K562 (cell line): ENCODE data around the gene GIT2. TPM values are rescaled to one million over a fixed set of nuclear protein-coding genes. Genes with fewer than 3 reads are reported as not detected.
A peak's percentile ranks its signal among the peaks of the same experiment; 100 is the strongest.

Experiments
- EP400 ChIP-seq: fragments of 450-650 bp; IDR thresholded peaks from 2 replicates; pipeline ENCODE4 v1.6.1; 2017; ENCODE audit warnings: antibody characterized with exemption, mild to moderate bottlenecking, moderate library complexity
- FOXA3 ChIP-seq, 2 experiments: fragments of 450-650 bp in 1 of 2; sonication (generic) in 1 of 2; formaldehyde crosslinking; IDR thresholded peaks in 1 of 2; conservative IDR thresholded peaks in 1 of 2; 2 replicates each; pipeline versions ENCODE4 v1.4.0 to v1.8.0; 2020 to 2022; ENCODE audit warnings: mild to moderate bottlenecking in 2 of 2, missing genetic modification reagents in 1 of 2
- FOXK2 ChIP-seq, 2 experiments: fragments of 450-650 bp; IDR thresholded peaks in 1 of 2; conservative IDR thresholded peaks in 1 of 2; 2 replicates each; pipeline ENCODE4 v1.6.1; 2016; ENCODE audit warnings: low read depth in 2 of 2, mild to moderate bottlenecking in 1 of 2
- GATAD2A ChIP-seq: fragments of 450-650 bp; IDR thresholded peaks from 2 replicates; pipeline ENCODE4 v1.6.1; 2017
- STAT5A ChIP-seq: IDR thresholded peaks from 2 replicates; pipeline ENCODE4 v1.6.1; 2012; ENCODE audit warnings: low read length, inconsistent platforms, borderline replicate concordance
- TAF7 ChIP-seq: fragments of 450-650 bp; IDR thresholded peaks from 2 replicates; pipeline ENCODE4 v1.6.1; 2016; ENCODE audit warnings: missing genetic modification characterization, missing compliant biosample characterization
- TCFL5 ChIP-seq: fragments of 250-450 bp; sonication (Bioruptor Pico); conservative IDR thresholded peaks from 2 replicates; pipeline ENCODE4 v1.6.1; 2021; ENCODE audit warnings: mild to moderate bottlenecking, moderate library complexity, matching md5 sums
- ZNF232 ChIP-seq: sonication (generic); formaldehyde crosslinking; IDR thresholded peaks from 2 replicates; pipeline ENCODE4 v1.8.0; 2022; ENCODE audit warnings: mild to moderate bottlenecking, missing genetic modification reagents
- ZNF24 ChIP-seq: fragments of 450-650 bp; IDR thresholded peaks from 2 replicates; pipeline ENCODE4 v1.6.1; 2016
- ZNF263 ChIP-seq: sonication (generic); formaldehyde crosslinking; IDR thresholded peaks from 2 replicates; pipeline ENCODE4 v1.8.0; 2022; ENCODE audit warnings: mild to moderate bottlenecking, missing genetic modification reagents, borderline replicate concordance
- polyA plus RNA-seq, 8 experiments: library from polyadenylated mRNA; depleted of rRNA in 4 of 8; stranded (reverse) in 5 of 8; unstranded in 3 of 8; fragments of >200 nt; fragmentation: Nextera tagmentation in 2 of 8; fragmentation: Illumina TruSeq in 1 of 8; extraction: Ambion mirVana in 2 of 8; extraction: Trizol in 1 of 8; gene quantifications; 2 replicates each; pipeline versions ENCODE4 v1.2.1 to v1.2.3, GENCODE V29; 2011 to 2014; ENCODE audit warnings: inconsistent platforms in 1 of 8, missing spikeins in 1 of 8
- total RNA-seq, 7 experiments: library from RNA; depleted of rRNA in 6 of 7; stranded (reverse); fragments of >200 nt in 6 of 7; fragmentation: Illumina TruSeq in 2 of 7; extraction: Trizol in 2 of 7; gene quantifications; 2 replicates each; pipeline versions ENCODE4 v1.2.1 to v1.2.3, GENCODE V29; 2011 to 2021; ENCODE audit warnings: low replicate concordance in 1 of 7
- TF ChIP-seq, protein P1 (sequence below): fragments of 450-650 bp; IDR thresholded peaks from 2 replicates; pipeline ENCODE4 v1.6.1; 2017; ENCODE audit warnings: antibody characterized with exemption
- TF ChIP-seq, protein P2 (sequence below): fragments of 450-650 bp; IDR thresholded peaks from 2 replicates; pipeline ENCODE4 v1.6.1; 2016; ENCODE audit warnings: borderline replicate concordance
- TF ChIP-seq, protein P3 (sequence below): fragments of 250-450 bp; sonication (Bioruptor Pico); IDR thresholded peaks from 2 replicates; pipeline ENCODE4 v1.8.0; 2022; ENCODE audit warnings: moderate library complexity, mild to moderate bottlenecking, inconsistent platforms
- TF ChIP-seq, protein P4 (sequence below): fragments of 250-450 bp; sonication (Bioruptor Pico); IDR thresholded peaks from 2 replicates; pipeline ENCODE4 v1.8.0; 2021; ENCODE audit warnings: borderline replicate concordance, mild to moderate bottlenecking, moderate library complexity; ENCODE audit not compliant: poor library complexity, severe bottlenecking
- TF ChIP-seq, protein P5 (sequence below), 2 experiments: fragments of 450-650 bp in 1 of 2; IDR thresholded peaks; 2 replicates each; pipeline ENCODE4 v1.6.1; 2011 to 2017; ENCODE audit warnings: low read depth in 2 of 2, antibody characterized with exemption in 1 of 2, borderline replicate concordance in 1 of 2, low read length in 1 of 2, mild to moderate bottlenecking in 1 of 2, mixed read lengths in 1 of 2; ENCODE audit not compliant: control insufficient read depth in 1 of 2

Gene GIT2
- total and polyA plus RNA-seq, 9 of the 15 experiments (the other 6 are each of a cell fraction or from before 2014, with no cell fraction given): 4.0 to 30.4 (median 23.5) TPM

DNA sequence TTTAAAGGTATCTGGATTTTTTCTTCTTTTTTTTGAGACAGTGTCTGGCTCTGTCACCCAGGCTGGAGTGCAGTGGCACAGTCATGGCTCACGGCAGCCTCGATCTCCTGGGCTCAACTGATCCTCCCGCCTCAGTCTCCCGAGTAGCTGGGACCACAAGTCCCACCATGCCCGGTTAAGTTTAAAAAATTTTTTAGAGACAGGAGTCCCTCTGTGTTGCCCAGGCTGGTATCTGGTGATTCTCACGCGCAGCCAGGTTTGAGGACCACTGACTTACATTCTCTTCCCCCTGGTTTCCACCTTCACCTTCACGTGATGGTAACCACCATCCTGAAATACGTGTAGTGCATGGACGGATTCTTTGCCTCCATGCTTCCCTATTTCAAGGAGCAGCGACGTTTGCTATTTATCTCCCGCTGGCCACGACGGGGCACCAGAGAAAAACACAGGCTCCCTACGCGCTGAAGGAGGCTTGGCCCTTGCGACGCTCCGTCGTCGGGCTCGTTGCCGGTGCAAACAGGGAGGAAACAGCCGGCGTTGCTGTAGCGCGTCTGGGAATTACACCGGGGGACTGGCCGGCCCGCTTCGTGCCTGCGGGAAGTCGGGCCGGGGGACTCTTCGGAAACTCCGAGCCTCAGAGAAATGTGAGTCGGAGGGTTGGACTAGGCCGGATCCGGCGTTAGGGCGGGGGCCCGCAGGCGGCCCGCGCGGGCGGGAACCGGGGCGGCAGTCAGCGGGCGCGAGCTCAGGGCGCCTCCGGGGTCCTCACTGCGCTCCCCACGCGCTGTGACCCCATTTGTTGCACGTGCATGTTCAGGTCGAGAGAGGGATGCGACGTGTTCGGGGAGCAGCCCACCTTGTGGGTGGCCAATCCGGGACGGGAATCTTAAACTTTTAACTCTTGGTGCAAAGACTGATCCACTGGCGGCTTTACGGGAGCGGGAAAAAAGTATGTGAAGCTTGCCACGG, 96.1 kb downstream of the GIT2 start, which contains the start of gene TCHP (continued):
- TF ChIP-seq, protein P1, sequence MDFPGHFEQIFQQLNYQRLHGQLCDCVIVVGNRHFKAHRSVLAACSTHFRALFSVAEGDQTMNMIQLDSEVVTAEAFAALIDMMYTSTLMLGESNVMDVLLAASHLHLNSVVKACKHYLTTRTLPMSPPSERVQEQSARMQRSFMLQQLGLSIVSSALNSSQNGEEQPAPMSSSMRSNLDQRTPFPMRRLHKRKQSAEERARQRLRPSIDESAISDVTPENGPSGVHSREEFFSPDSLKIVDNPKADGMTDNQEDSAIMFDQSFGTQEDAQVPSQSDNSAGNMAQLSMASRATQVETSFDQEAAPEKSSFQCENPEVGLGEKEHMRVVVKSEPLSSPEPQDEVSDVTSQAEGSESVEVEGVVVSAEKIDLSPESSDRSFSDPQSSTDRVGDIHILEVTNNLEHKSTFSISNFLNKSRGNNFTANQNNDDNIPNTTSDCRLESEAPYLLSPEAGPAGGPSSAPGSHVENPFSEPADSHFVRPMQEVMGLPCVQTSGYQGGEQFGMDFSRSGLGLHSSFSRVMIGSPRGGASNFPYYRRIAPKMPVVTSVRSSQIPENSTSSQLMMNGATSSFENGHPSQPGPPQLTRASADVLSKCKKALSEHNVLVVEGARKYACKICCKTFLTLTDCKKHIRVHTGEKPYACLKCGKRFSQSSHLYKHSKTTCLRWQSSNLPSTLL: no peak
- TF ChIP-seq STAT5A (no peak), FOXA3 (CRISPR knock-in tag; conservative IDR thresholded peaks at IDR 0.05 in 1 of 2, IDR thresholded peaks at IDR 0.05 in 1 of 2) (peak in 1 of 2 experiments; percentile 71; a peak in 1 of 4 replicates), TAF7 (tag) (no peak), ZNF263 (CRISPR knock-in tag) (peak; percentile 36; the same call in 1 of the 2 replicates), GATAD2A (no peak), FOXK2 (conservative IDR thresholded peaks at IDR 0.05 in 1 of 2, IDR thresholded peaks at IDR 0.05 in 1 of 2; ENCODE audit: low read depth in 2 of 2) (peak; percentile 96), TCFL5 (CRISPR knock-in tag) (no peak), EP400 (peak; percentile 84), ZNF232 (CRISPR knock-in tag) (no peak; the same call in 1 of the 2 replicates), ZNF24 (0 out of 2 replicates have a peak, but pooled peaks have one; percentile 41)
- TF ChIP-seq, protein P2, sequence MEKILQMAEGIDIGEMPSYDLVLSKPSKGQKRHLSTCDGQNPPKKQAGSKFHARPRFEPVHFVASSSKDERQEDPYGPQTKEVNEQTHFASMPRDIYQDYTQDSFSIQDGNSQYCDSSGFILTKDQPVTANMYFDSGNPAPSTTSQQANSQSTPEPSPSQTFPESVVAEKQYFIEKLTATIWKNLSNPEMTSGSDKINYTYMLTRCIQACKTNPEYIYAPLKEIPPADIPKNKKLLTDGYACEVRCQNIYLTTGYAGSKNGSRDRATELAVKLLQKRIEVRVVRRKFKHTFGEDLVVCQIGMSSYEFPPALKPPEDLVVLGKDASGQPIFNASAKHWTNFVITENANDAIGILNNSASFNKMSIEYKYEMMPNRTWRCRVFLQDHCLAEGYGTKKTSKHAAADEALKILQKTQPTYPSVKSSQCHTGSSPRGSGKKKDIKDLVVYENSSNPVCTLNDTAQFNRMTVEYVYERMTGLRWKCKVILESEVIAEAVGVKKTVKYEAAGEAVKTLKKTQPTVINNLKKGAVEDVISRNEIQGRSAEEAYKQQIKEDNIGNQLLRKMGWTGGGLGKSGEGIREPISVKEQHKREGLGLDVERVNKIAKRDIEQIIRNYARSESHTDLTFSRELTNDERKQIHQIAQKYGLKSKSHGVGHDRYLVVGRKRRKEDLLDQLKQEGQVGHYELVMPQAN: peak; percentile 15; the same call in 1 of the 2 replicates
- TF ChIP-seq, protein P3, sequence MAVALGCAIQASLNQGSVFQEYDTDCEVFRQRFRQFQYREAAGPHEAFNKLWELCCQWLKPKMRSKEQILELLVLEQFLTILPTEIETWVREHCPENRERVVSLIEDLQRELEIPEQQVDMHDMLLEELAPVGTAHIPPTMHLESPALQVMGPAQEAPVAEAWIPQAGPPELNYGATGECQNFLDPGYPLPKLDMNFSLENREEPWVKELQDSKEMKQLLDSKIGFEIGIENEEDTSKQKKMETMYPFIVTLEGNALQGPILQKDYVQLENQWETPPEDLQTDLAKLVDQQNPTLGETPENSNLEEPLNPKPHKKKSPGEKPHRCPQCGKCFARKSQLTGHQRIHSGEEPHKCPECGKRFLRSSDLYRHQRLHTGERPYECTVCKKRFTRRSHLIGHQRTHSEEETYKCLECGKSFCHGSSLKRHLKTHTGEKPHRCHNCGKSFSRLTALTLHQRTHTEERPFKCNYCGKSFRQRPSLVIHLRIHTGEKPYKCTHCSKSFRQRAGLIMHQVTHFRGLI (CRISPR knock-in tag): no peak
- TF ChIP-seq, protein P4, sequence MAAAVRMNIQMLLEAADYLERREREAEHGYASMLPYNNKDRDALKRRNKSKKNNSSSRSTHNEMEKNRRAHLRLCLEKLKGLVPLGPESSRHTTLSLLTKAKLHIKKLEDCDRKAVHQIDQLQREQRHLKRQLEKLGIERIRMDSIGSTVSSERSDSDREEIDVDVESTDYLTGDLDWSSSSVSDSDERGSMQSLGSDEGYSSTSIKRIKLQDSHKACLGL: no peak
- TF ChIP-seq, protein P5, sequence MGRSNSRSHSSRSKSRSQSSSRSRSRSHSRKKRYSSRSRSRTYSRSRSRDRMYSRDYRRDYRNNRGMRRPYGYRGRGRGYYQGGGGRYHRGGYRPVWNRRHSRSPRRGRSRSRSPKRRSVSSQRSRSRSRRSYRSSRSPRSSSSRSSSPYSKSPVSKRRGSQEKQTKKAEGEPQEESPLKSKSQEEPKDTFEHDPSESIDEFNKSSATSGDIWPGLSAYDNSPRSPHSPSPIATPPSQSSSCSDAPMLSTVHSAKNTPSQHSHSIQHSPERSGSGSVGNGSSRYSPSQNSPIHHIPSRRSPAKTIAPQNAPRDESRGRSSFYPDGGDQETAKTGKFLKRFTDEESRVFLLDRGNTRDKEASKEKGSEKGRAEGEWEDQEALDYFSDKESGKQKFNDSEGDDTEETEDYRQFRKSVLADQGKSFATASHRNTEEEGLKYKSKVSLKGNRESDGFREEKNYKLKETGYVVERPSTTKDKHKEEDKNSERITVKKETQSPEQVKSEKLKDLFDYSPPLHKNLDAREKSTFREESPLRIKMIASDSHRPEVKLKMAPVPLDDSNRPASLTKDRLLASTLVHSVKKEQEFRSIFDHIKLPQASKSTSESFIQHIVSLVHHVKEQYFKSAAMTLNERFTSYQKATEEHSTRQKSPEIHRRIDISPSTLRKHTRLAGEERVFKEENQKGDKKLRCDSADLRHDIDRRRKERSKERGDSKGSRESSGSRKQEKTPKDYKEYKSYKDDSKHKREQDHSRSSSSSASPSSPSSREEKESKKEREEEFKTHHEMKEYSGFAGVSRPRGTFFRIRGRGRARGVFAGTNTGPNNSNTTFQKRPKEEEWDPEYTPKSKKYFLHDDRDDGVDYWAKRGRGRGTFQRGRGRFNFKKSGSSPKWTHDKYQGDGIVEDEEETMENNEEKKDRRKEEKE (IDR thresholded peaks at IDR 0.05; ENCODE audit: borderline replicate concordance in 1 of 2, control insufficient read depth in 1 of 2, low read depth in 2 of 2, low read length in 1 of 2): no peak
